ENCODE data around the gene VANGL1.
"Not testable (repeated sequence)": the region's sequence is repeated elsewhere in the genome, so short reads cannot be mapped to it uniquely, and the experiment has no call there.

VANGL1 gene

GRCh38 chr1:115641762-115642167 is at the start of gene VANGL1:
Gene VANGL1, plus strand, starts transcription at chr1:115641970. Its CDS starts 9,444 bp downstream, at chr1:115651414.
- DNase-seq, result peak; percentile 14

DNA sequence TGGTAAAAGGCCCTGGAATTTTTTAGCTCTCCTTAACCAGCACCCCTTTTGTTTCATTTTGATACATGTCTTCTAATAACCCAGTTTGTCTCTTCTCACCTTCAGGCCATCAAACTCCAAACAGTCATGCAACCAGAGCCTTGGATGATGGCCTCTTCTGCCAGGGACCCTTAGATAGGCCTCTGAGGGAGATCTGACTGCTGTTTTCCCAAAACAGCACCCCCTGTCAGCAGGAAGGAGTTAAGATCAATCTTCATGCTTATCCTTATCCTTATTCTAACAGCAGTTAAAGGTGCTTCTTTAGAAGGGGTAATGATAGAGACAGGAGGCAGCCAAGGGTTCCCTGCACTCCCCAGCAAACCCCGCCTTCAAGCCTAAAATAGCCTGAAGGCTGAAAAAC is 49.5 kb upstream of the VANGL1 start:
- DNase-seq, result no peak

DNA sequence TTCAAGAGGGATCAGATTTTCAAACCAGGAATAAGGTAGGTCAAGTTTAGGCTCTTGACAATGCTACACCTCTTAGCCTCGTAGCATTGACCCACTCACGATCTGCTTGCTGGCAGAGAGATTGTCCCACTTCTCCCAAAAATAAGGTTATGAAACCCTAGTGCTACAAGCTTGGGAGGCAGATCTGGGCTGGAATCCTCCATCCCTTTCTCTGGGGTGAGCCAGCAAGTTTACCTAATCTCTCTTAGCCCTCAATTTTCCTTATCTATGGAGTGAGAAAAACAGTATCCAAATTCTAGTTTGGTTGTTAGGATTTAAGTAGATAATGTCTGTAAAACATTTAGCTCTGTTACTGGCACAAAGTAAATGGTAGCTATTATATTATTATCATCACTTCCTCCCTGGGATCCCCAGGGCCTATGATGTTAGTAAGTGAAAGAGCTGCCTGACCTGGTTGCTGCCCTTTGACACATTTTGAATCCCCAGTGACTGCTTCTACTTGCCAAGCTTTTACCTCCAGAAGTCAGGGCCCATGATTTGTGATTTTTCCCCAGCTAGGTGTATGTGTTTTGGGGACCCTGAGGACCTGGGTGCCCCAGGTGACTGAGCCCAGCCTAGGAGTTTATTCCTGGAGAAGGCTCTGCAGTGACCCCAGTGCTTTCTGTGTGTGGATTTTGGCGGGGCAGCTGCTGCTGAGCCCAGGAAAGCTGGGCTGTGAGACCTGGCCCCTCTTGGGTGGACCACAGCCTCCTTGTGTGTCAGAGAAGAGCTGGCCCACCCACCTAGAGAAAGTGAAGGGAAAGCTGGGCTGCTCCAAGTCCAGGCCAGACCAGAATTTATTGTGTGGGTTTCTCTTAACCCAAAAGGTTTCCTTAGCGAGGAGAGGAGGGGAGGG is 48.2 kb upstream of the VANGL1 start:
- DNase-seq, result no peak

- no peak for DNase-seq
Observed at GRCh38 chr1:115594600-115594999, 47.2 kb upstream of the VANGL1 start.

- DNase-seq, result peak; percentile 56
Observed at GRCh38 chr1:115595279-115596079, 46.3 kb upstream of the VANGL1 start.

DNA sequence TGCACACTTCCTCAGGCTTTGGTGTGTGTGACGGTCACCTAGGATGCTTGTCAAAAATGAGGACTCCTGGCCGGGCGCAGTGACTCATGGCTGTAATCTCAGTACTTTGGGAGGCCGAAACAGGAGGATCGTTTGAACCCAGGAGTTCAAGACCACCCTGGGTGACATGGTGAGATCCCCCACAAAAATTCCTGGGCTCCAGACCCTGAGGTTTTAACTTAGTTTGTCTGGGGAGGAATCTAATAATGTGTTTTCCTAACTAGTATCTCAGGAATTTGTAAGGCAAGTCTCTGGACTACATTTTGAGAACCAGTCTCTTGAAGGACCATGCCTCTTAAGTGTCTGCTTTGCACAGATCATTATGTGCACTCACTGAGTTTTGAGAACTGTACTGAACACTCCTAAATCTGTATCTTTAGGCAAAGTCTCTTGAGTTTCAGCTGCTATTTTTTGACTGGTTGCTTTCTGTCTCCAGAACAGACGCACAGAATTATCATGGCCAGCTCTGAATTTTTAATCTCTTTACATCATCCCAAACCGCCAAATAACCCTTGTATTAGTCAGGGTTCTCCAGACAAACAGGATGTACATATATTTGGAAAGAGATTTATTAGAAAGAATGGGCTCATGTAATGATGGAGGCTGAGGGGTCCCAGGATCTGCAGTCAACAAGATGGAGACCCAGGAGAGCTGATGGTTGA is 45.5 kb upstream of the VANGL1 start:
- DNase-seq, result no peak

- no peak for DNase-seq
Observed at GRCh38 chr1:115604508-115604907, 37.3 kb upstream of the VANGL1 start.

DNA sequence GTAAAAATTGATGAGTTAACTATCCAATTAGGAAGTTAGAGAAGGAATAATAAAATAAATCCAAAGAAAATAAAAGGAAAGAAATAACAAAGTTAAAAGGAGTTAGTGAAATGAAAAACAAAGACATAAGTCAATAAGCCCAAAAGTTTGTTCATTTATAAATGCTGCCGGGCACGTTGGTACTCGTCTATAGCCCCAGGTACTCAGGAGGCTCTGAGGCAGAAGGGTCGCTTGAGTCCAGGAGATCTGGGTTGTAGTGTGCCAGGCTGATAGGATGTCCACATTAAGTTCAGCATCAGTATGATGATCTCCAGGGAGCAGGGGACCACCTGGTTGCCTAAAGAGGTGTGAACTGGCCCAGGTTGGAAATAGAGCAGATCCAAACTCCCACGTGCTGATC is 35.5 kb upstream of the VANGL1 start:
- no peak for DNase-seq

- no peak for DNase-seq
Observed at GRCh38 chr1:115609021-115609420, 32.7 kb upstream of the VANGL1 start.

GRCh38 chr1:115613767-115614166 is 28.0 kb upstream of the VANGL1 start:
- DNase-seq, result no peak

GRCh38 chr1:115620453-115620852 is 21.3 kb upstream of the VANGL1 start:
- no peak for DNase-seq

DNA sequence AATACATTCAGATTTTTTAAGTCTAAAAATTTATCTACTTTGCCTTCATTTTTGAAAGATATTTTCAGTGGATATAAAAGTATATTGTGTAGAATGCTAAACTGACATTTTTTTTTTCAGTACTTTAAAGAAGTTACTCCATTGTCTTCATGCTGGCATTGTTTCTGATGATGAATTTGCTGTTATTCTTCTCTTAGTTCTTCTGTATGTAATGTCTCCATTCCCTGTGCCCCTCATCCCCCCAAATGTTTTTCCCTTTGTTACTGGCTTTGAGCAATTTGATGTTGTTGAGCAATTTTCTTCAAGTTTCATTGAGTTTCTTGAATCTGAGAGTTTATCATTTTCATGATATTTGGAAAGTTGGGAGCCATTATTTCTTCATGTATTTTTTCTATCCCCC is 20.8 kb upstream of the VANGL1 start:
- no peak for DNase-seq

- no peak for DNase-seq
Observed at GRCh38 chr1:115624859-115625258, 16.9 kb upstream of the VANGL1 start.

DNA sequence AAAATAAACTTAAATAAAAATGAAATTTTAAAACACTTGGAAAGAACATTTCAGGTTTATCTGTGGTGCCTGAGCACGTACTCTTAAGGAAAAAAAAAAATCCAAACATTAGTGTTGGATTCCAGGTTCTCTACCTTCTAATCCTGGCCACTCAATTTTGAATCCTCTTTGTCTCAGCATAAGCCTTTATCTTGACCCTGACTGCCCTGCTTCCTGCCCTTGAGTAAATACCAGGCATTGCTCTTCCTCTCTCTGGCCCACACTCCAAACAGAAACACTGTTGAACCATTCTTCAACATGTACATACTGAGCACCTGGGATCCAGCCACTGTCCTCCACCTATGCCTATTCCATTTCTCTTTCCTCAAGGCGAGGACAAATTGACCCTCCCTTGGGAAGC is 11.4 kb upstream of the VANGL1 start:
- DNase-seq, result no peak

GRCh38 chr1:115632251-115633026 is 9.3 kb upstream of the VANGL1 start:
- no peak for DNase-seq

DNA sequence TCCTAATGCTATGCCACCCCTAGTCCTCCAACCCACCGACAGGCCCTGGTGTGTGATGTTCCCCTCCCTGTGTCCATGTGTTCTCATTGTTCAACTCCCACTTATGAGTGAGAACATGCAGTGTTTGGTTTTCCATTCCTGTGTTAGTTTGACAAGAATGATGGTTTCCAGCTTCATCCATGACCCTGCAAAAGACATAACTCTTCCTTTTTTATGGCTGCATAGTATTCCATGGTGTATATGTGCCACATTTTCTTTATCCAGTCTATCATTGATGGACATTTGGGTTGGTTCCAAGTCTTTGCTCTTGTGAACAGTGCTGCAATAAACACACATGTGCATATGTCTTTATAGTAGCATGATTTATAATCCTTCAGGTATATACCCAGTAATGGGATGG is 8.2 kb upstream of the VANGL1 start:
- DNase-seq, result not testable (repeated sequence)

DNA sequence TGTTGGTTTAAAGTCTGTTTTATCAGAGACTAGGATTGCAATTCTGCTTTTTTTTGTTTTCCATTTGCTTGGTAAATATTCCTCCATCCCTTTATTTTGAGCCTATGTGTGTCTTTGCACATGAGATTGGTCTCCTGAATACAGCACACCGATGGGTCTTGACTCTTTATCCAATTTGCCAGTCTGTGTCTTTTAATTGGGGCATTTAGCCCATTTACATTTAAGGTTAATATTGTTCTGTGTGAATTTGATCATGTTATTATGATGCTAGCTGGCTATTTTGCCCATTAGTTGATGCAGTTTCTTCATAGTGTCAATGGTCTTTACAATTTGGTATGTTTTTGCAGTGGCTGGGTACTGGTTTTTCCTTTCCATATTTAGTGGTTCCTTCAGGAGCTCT is 4.5 kb upstream of the VANGL1 start:
- not testable (repeated sequence) for DNase-seq

DNA sequence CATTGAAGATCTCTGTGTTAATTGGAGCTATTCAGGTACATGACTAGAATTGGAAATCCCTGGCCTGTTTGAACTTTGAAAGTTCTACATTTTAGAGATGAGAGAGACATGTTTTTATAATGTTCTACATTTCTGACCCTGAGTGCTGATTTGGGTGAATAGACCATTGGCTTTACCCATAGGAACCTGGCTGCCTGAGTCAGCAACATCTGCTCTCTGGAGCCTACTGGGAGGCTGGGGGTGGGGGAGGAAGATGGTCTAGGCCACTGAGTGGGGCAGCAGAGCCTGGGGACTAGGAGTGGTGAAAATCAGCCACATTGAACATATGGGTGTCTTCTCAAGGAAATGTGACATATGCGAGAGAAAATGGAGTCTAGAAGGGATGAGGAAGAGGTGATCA is 1.4 kb upstream of the VANGL1 start:
- no peak for DNase-seq

DNA sequence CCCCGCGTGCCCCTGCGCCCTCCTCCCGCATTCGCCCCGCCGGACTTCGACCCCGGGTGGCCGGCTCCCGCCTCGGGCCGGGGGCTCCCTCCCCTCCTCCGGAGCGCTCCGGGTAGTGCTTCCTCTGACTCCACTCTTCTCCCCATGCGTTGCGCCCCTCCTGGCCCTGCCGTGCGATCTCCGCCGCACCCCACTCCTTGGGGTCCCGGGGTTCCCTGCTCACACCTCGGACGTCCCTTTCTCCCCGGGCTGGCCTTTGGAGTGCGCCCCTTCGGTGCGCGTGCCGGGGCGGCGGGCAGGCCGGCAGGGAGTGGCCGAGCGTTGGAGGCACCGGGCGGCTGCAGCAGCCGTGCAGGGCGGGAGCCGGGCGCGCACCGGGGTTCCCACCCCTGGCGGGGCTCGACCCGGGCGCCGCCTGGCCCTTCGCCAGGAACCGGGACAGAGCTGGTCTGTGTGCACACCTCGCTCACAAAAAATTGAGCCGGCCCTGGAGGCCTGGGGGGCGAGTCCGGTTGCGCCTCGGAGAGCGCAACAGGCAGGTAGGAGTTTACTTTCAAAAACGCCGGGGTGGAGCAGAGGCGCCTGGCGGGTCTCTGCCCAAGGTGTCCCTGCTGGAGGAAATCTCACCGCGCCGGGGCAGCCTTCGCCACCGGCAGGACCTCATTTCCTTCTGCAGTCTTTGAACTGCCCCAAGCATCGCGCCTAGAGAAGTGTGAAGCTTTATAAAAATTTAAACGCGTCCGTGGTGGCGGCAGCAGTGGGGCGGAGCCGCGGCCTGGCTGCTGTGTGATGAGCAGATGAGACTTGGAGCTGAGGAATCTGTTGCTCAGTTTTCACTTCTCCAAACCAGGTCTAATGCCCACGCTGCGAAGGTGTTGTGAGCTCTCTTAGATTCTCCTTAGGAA is 650 bp downstream of the VANGL1 start:
- DNase-seq, result peak; percentile 17

GRCh38 chr1:115643225-115643624 is 1.5 kb downstream of the VANGL1 start:
- DNase-seq, result no peak

- no peak for DNase-seq
Observed at GRCh38 chr1:115643666-115644065, 1.9 kb downstream of the VANGL1 start.
